ENCODE data around the gene AGPAT3.

AGPAT3 gene

GRCh38 chr21:44020551-44020950, 155.5 kb downstream of the AGPAT3 start:
- no peak for DNase-seq (ENCODE audit: low spot score)

DNA sequence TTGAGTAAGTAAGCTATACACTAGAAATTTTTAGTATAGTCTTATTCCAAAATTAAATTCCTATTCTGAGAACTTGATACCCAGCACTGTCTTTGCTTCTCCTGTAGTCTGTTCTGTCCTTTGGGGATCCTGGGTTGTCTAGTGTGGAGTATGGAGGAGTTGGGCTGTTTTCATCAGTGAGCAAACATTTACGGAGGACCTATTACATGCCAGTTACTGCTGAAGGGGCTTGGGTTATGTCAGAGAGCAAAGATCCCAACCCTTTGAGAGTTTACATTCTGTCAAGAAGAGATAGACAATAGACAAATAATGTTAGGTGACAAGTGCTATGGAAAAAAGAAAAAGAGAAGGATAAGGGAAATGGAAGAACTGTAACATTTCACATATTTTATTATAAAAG, 156.0 kb downstream of the AGPAT3 start:
- DNase-seq (ENCODE audit: low spot score), result no peak

- DNase-seq (ENCODE audit: low spot score), result no peak
Observed at GRCh38 chr21:44024257-44024656, 159.2 kb downstream of the AGPAT3 start.

DNA sequence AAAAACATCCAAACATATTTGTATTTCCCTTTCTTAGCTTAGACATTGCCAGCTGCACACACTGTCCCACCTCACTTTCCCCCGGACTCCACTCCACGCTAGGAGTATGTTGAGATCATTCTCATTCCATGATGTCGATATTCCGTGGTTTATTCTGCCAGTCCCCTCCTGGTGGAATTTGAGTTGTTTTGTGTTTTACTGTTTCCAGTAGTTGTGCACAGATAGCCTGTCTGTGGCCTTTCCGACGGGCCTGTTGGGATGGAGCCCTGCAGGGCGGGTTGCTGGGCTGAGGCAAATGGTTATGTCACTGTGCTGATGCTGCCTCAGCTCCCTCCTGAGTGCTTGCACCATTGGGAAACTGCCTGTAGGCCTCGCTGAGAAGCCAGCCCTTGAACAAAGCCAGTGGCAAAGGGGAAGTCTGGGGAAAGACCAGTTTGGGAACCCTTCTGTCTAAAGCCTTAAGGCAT, 159.9 kb downstream of the AGPAT3 start:
- DNase-seq (ENCODE audit: low spot score), result no peak

DNA sequence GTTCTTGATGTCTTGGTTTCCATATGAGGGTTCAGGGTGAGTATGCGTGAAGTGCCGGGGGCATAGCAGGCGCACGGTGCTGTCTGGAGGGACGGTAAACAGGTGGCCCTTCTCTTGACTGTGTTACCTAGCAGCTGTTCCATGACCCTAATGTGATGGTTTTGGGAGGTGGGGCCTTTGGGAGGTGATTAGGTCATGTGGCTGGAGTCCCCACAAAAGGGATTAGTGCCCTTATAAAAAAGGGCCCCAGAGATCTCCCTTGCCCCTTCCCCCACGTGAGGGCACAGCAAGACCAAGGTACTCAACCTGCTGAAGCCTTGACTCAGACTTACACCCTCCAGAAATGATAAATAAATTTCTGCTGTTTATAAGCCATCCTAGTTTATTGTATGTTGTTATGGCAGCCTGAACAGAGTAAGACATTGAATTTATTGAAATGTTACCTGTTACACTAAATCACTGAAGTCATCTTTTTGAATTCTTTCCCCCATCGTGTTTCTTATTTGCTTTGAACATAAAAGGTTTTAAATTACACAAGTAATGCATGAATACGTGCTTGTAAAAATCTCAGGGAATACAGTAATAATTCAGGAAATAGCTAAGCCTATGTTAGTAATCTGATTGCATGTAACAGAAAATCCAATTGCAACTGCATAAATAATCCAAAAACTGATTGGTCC, 162.7 kb downstream of the AGPAT3 start:
- DNase-seq (ENCODE audit: low spot score), result no peak

- DNase-seq (ENCODE audit: low spot score), result no peak
Observed at GRCh38 chr21:44028287-44028659, 163.2 kb downstream of the AGPAT3 start.

DNA sequence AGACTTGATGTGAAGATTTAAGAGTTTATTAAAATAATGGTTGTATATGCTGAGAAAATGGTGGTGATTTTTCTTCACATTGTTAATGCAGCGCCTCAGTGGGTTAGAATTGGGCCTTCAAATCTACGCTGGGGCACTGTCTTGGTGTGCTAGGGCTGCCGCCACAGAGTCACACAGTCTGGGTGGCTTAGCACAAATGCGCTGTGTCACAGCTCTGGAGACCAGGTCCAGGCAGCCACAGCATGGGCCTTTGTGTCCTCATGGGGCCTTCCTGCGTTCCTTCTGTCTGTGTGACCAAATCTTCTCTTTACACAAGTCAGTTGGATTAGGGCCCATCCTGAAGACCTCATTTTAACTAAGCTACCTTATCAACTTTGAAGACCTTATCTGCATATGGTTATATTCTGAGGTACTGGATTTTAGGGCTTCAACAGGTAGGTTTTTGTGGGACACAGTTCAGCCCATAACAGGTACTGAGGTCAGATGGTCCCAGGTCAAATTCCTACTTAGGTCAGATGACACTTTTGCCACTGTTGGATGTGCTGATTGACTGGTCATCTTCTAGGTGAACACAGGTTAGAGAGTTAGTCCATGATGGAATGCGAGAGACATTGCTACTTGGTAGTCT, 164.6 kb downstream of the AGPAT3 start:
- no peak for DNase-seq (ENCODE audit: low spot score)

DNA sequence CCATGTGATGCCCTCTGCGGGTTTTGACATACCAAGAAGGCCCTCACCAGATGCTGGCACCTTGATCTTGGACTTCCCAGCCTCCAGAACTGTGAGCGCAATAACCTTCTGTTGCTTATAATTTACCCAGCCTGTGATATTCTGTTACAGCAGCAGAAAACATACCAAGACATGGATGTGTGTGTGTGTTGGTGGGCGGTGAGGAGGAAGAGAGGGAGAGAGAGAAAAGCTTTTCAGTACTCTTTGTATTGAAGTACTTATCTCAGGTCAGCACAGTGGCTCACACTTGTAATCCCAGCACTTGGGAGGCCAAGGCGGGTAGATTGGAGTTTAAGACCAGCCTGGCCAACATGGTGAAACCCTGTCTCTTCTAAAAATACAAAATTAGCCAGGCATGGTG, 170.2 kb downstream of the AGPAT3 start:
- no peak for DNase-seq (ENCODE audit: low spot score)
